ENCODE results near the gene GANAB. TPM values are rescaled to one million over a fixed set of nuclear protein-coding genes. Genes with fewer than 3 reads are reported as not detected.

Gene GANAB
- total and polyA plus RNA-seq, 2 of the 13 experiments (the other 11 are each of a cell fraction or from before 2014, with no cell fraction given), result 99.5 to 234 TPM

- 59% methylated on average over 9 of the region's 16 CpGs for WGBS (ENCODE audit: low lambda C conversion rate)
- peak overlapping the region; percentile 84 for H3K27ac ChIP-seq (ENCODE audit: extremely low read length, insufficient read depth, low read length)
- peaks cover 4 to 14% of the 10 kb centered on the region in 2 experiments; a peak in 3 of 5 replicates for H3K36me3 ChIP-seq (replicated peaks in 1 of 2; ENCODE audit: control insufficient read depth in 1 of 2, insufficient read depth in 2 of 2, low read length in 2 of 2)
- peak overlapping the region; percentile 88 to 92 (median 89) for H3K4me3 ChIP-seq (replicated peaks in 1 of 3; ENCODE audit: insufficient read depth in 1 of 3, low read depth in 2 of 3, low read length in 3 of 3)
- DNase-seq (ENCODE audit: low spot score) (no peak), FAIRE-seq (no peak), ATAC-seq (peak; percentile 16)
- TSS peak; percentile 79 for BruUV-seq (replicated peaks)
- H3K4me1 ChIP-seq (ENCODE audit: insufficient read depth, low read length), result peaks cover 39% of the 10 kb centered on the region
- in situ Hi-C loops (cut with HindIII; ENCODE audit: extremely low pct_ligation_motif_present, low pct_unique_long_range_greater_than_20kb) (no loop called here), intact Hi-C loops (cut with micrococcal nuclease; ENCODE audit: unreplicated experiment) (loop anchor here (5.0 kb wide), 2 partner anchors 40 to 60 kb away; partner anchors contain the start of genes EML3, ROM1 and TUT1)
- H3K9ac ChIP-seq (ENCODE audit: insufficient read depth, low read depth, low read length), result peak overlapping the region; percentile 97
- H3K79me2 ChIP-seq (ENCODE audit: insufficient read depth, low read length), result peaks cover 20% of the 10 kb centered on the region
- no peaks in the 10 kb centered on the region for H3K27me3 ChIP-seq (ENCODE audit: control insufficient read depth in 1 of 2, insufficient read depth in 2 of 2, low read length in 2 of 2)
- H4K20me1 ChIP-seq (ENCODE audit: insufficient read depth, low read length), result no peaks in the 10 kb centered on the region; the same call in 1 of the 2 replicates
- H3K4me2 ChIP-seq (ENCODE audit: low read depth, low read length), result peak overlapping the region; percentile 97
- H2AFZ ChIP-seq (ENCODE audit: low read length), result no peak overlapping the region
- H3K9me3 ChIP-seq (ENCODE audit: low read length), result no peaks in the 10 kb centered on the region
- POLR2A ChIA-PET, result interaction anchor here (0.6 to 6.3 kb wide), 26 partner anchors 8 to 187 kb away, joined by 3 to 186 read pairs (median 6); partner anchors contain the start of genes B3GAT3, BSCL2, C11orf98 and CSKMT
- 0 out of 2 replicates have a peak, but pooled peaks have one; percentile 0 for TF ChIP-seq BCL6 (CRISPR knock-in tag; IDR thresholded peaks at IDR 0.05)
- TF ChIP-seq ZNF225 (CRISPR knock-in tag; IDR thresholded peaks at IDR 0.05), result no peak
- TF ChIP-seq ZNF781 (CRISPR knock-in tag; IDR thresholded peaks at IDR 0.05; ENCODE audit: borderline replicate concordance, not compliant biosample characterization), result no peak
- 0 out of 2 replicates have a peak, but pooled peaks have one; percentile 45 for TF ChIP-seq ZNF30 (CRISPR knock-in tag; IDR thresholded peaks at IDR 0.05)
- no peak for TF ChIP-seq CEBPZ (IDR thresholded peaks at IDR 0.05; ENCODE audit: low read length)
- 0 out of 2 replicates have a peak, but pooled peaks have one; percentile 17 for TF ChIP-seq ZNF333 (CRISPR knock-in tag; IDR thresholded peaks at IDR 0.05; ENCODE audit: borderline replicate concordance)
- CTCF ChIA-PET (ENCODE audit: low intra/inter-chr PET ratio, low total read pairs), result no interaction called here
Measured at GRCh38 chr11:62652161-62653006, 6.0 kb upstream of the GANAB start.
